ENCODE results near the gene ZNHIT6.
A peak's percentile ranks its signal among the peaks of the same experiment; 100 is the strongest.

The ZNHIT6 gene

GRCh38 chr1:85601901-85602300 is 106.3 kb downstream of the ZNHIT6 start:
- CTCF ChIA-PET, result interaction anchor here (0.5 to 1.1 kb wide), 2 partner anchors 11 to 129 kb away, joined by 3 read pairs; no protein-coding TSS in a partner anchor
- POLR2A ChIA-PET, result interaction anchor here (8.1 kb wide), 1 partner anchor 18 kb away, joined by 120 read pairs; the partner anchor contains the start of gene CCN1

DNA sequence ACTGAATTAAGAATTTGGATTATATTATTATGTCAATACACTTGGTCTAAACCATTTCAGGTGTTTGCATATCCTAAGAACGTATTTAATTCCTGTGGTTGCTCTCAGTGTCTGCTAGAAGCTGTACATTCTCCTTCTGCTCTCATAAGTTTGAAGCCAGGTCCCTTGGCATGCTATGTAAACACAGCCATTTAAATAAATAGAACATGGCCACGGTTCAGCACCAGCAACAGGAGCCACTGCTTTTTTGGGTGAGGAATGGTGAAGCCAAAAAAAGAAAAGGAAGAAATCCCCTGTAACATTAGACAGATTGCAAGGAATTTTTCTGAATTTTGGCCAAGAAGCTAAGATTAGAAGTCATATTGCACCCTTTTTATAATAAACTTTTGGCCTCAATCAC is 108.6 kb downstream of the ZNHIT6 start:
- TF ChIP-seq ZNF549 (tag by site-specific recombination; IDR thresholded peaks at IDR 0.05) (no peak), ZNF292 (tag by site-specific recombination; IDR thresholded peaks at IDR 0.05; ENCODE audit: borderline replicate concordance, low read depth) (no peak), ZFHX2 (tag by site-specific recombination; conservative IDR thresholded peaks at IDR 0.05) (no peak), ZNF174 (tag by site-specific recombination; IDR thresholded peaks at IDR 0.05) (no peak), GLIS2 (tag by site-specific recombination; IDR thresholded peaks at IDR 0.05) (no peak)
- TF ChIP-seq, protein P1, sequence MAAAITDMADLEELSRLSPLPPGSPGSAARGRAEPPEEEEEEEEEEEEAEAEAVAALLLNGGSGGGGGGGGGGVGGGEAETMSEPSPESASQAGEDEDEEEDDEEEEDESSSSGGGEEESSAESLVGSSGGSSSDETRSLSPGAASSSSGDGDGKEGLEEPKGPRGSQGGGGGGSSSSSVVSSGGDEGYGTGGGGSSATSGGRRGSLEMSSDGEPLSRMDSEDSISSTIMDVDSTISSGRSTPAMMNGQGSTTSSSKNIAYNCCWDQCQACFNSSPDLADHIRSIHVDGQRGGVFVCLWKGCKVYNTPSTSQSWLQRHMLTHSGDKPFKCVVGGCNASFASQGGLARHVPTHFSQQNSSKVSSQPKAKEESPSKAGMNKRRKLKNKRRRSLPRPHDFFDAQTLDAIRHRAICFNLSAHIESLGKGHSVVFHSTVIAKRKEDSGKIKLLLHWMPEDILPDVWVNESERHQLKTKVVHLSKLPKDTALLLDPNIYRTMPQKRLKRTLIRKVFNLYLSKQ (tag by site-specific recombination; IDR thresholded peaks at IDR 0.05; ENCODE audit: borderline replicate concordance), result no peak
- TF ChIP-seq, protein P2, sequence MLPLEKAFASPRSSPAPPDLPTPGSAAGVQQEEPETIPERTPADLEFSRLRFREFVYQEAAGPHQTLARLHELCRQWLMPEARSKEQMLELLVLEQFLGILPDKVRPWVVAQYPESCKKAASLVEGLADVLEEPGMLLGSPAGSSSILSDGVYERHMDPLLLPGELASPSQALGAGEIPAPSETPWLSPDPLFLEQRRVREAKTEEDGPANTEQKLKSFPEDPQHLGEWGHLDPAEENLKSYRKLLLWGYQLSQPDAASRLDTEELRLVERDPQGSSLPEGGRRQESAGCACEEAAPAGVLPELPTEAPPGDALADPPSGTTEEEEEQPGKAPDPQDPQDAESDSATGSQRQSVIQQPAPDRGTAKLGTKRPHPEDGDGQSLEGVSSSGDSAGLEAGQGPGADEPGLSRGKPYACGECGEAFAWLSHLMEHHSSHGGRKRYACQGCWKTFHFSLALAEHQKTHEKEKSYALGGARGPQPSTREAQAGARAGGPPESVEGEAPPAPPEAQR (tag by site-specific recombination; IDR thresholded peaks at IDR 0.05), result no peak
- H3K4me3 ChIP-seq (ENCODE audit: low read depth, low read length), result no peak overlapping the region
- ChIA-PET POLR2A (interaction anchor here (1.0 kb wide), 1 partner anchor 8 kb away, joined by 3 read pairs; no protein-coding TSS in a partner anchor), CTCF (interaction anchor here (0.7 to 1.6 kb wide), 4 partner anchors 13 to 106 kb away, joined by 3 to 11 read pairs (median 4); no protein-coding TSS in a partner anchor)
- H3K27ac ChIP-seq (ENCODE audit: extremely low read depth, low read depth, low read length), result no peak overlapping the region
- H3K36me3 ChIP-seq (ENCODE audit: control insufficient read depth in 2 of 2, insufficient read depth in 1 of 2, low read length in 2 of 2), result no peaks in the 10 kb centered on the region
- no peaks in the 10 kb centered on the region for H3K4me1 ChIP-seq (ENCODE audit: control insufficient read depth, insufficient read depth, low read length)
- H3K9me3 ChIP-seq (ENCODE audit: control insufficient read depth, insufficient read depth, low read depth, low read length), result no peaks in the 10 kb centered on the region

More at GRCh38 chr1:85601901-85602300, 106.3 kb downstream of the ZNHIT6 start:
- no peak overlapping the region for H3K4me3 ChIP-seq (ENCODE audit: low read depth, low read length)
- TF ChIP-seq SCRT2 (tag by site-specific recombination; IDR thresholded peaks at IDR 0.05), result peak; percentile 34
- TF ChIP-seq ZBTB11 (tag by site-specific recombination; conservative IDR thresholded peaks at IDR 0.05; ENCODE audit: low read depth), result no peak
- H3K9me3 ChIP-seq (ENCODE audit: control insufficient read depth, insufficient read depth, low read depth, low read length), result no peaks in the 10 kb centered on the region
- no peaks in the 10 kb centered on the region for H3K4me1 ChIP-seq (ENCODE audit: control insufficient read depth, insufficient read depth, low read length)
- H3K36me3 ChIP-seq (ENCODE audit: control insufficient read depth in 2 of 2, insufficient read depth in 1 of 2, low read length in 2 of 2), result no peaks in the 10 kb centered on the region
- H3K27ac ChIP-seq (ENCODE audit: extremely low read depth, low read depth, low read length), result no peak overlapping the region
